CD4-positive, alpha-beta T cell treated with Interleukin-21 for 1 hour (primary cell): Measurements from ENCODE around the gene TMTC2.
A peak's percentile ranks its signal among the peaks of the same experiment; 100 is the strongest.

Experiments used
- DNase-seq: peaks from one replicate; pipeline ENCODE4 v3.0.0-alpha.2; 2020

The TMTC2 gene

DNA sequence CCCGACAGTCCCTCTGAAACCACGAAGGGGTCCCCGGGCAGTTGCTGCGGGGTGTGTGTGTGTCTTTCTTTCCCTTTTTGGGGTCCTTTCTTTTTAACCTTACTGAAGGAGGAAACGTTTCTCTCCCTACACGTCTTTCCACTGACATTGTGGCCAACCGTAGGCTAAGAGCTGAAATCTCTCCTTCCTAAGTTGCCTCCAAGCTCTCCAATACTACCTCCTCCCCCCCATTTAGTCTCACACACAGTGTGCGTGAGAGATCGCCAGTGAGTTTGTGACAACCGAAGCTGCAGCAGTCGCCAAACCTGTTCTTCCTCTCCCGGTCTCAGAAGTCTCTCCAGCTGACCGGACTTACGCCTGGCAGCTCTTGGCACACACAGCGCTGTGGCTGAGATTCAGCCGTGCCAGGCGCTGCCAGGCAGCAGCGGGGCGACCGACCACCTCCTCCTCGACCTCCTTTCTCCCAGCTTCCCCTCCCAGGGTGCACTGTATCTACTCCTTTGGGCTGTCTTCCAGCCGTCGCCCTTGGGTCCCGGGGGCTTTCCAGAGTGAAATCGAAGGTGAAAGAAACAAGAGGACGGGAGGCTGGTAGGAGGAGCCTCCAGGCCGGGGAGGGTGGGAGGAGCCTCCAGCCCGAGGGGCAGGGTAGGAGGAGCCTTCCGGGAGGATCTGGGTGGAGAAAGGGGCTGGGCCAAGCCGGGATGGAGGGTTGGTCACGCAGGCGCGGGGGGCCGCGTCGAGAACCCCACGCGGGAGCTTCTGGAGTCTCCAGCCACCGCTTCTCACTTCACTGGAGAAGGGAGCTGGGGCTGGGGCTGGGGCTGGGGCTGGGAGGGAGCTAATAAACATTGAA is at the start of gene TMTC2:
TMTC2 (plus strand) TSS at position 739 of the 853 bp plus-strand sequence.
- DNase-seq: peak; percentile 92

DNA sequence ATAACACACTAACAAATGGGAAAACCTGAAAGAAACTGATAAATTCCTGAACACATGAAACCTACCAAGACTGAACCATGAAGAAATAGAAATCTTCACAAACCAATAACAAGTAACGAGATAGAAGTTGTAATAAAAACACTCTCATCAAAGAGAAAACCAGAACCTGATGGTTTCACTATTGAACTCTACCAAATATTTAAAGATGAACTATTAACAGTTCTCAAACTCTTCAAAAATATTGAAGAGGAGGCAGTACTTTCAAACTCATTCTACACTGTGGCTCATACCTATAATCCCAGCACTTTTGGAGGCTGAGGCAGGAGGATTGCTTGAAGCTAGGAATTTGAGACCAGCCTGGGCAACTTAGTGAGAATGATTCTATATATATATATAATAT is 48.4 kb upstream of the TMTC2 start:
- DNase-seq: no peak

DNA sequence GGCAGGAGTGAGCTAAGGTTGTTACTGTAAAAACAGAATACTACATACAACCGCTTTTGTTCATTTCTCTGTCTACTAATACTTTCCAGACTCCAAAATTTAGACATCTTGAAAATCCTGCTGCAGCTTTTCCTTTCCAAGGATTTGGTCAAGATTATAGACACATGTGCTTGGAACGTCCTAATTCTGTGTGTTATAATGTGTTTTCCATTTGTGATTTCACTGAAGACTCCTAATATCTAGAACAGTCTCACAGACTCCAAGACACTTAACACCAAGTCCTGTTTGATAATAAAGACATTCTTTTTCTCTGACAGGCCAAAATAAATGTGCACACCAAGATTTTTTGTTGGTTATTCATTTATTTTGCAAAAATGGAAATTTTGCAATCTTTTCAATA is 41.8 kb upstream of the TMTC2 start:
- DNase-seq: no peak

DNA sequence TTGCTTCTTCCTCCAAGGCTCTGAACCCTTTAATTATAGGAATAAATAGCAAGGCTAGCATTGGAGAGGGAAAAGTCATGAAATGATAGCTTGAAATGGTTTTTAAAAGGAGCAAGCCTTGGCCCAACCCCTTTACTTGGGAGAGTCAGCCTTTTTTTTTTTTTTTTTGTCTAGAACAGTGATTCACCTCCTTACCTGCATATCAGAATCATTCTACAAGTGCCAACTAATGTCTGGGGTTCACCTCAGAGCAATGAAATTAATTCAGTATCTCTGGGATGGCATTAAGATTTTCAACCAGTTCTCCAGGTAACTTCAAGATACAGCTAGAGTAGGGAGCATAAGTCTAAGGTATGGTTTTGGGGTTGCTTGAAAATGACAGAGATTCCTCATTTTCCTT is 41.3 kb upstream of the TMTC2 start:
- no peak for DNase-seq

DNA sequence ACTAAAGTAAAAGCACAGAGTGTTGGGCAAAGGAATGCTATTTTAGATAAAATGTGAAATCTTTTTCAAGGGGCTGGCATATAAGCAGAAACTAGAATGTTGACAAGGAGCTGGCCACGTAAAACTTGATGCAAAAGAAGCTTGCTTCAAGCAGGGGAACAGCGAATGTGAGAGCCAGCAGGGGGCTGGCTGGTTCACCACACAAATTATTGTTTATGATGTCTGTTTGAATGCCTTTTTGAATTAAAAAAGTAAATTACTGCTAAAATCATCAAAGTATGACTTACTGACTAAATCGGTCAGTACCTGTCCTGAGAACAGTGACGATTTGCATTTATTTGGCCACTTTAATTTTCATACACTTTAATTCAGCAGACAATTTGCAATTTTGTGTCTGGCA is 38.9 kb upstream of the TMTC2 start:
- DNase-seq: no peak

DNA sequence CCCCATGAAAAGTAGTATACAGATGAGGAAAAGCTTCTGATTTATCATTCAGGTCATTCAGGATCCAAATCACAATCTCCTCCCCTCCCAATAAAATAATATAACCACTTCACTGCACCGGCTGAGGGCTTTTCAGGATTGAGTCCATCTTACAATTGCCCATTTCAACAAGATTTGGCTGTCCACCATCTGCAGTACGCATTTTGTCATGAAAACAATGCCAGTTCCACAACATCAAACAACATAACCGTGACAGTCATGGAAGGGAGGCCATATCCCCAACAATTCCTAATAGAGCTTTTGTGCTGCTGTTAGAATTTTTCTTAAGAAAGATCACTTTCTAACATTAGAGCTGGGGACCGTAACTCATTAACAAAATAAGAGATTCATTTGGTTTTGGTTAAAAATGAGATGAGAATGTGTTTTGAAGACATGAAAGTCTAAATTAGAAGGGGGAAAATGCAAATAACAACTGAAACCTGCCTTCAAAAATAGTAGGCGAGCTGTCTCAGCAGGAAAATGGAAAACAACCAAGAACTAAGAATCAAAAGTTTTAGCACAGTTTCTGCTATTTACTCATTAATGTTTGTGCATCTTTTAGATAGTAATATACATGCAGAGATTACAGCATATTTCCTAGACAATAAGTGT is 38.3 kb upstream of the TMTC2 start:
- DNase-seq: no peak

DNA sequence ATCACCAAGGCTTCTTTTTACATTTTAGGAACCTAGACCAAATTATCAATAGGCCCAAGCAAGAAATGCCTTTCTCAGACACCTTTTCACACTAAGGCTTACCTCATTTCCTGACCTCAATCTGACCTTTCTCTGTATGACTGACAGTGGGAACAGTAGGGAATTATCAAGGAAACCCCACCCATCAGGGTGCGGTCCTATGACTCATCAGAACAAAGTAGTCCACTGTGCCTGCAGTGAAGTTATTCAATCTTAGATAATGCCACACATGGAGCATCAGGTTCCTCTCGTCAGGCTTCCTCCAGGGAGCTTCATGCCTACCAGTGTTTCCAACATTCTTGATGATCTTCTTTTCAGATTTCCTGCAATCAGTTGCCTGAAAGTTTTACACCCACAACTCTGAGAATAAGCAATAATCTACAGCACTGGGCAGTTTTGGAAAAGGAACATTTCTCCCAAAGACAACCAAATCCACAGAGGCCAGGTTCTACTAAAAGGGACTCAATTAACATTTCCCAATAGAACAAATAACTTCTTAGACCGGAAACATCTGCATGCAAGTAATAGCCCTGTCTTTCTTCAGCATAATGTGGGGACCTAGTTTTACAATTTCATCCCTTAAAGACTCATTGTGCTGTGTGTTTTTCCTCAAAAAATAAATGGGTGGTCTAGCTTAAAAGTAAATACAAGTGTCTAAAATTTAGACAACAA is 35.9 kb upstream of the TMTC2 start:
- DNase-seq: peak; percentile 34

DNA sequence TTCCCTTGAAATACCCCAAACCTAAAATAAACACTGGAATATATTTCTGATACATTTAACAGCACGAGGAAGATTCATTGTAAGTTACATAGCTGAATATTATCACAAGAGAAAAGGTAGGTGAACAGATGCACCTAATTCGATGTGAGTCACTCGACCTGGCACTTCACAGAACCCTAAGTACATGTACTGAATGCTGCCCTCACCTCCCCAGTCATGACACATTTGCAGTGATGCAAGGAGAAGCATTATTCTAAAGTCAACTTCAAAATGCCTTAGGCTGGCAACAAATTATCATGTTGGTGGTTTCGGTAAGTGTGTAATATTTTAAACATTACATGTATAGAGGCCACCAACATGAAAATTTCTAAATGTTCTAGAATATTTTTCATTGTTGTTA is 35.2 kb upstream of the TMTC2 start:
- no peak for DNase-seq

DNA sequence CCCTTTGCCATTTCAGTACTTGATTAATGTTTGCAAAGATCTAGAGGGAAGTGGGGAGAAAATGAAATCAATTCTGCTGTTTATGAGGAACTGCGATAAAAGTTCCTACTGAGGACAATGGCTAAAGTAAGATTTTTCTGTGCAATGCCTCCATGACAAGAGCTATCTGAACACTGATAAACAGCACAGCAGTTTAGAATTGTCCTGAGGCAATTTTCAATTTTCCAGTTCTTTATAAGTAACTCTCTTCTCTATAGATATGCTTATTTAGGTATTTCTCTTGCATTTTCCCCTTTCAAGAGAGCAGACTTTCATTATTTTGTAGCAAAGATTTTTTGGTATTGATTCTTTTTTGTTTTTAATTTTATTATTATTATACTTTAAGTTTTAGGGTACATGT is 34.6 kb upstream of the TMTC2 start:
- DNase-seq: no peak

DNA sequence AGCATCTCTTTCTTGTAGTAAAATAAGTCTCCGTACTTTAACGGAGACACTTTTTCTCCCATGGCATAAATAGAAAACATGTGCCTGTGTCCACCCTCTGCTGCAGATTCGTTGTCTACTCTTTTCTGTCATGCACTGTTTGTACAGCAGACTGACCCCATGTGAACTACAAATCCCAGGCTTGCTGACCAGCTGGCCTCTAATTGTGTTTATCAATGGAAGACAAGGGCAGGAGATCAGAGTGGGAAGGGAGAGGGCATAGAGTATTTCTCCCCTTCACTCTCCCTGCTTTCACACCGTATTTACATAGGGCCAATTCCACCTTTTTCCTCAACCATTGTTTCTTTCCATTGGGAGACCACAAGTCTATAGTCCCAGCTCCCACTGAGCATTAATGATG is 31.0 kb upstream of the TMTC2 start:
- no peak for DNase-seq

DNA sequence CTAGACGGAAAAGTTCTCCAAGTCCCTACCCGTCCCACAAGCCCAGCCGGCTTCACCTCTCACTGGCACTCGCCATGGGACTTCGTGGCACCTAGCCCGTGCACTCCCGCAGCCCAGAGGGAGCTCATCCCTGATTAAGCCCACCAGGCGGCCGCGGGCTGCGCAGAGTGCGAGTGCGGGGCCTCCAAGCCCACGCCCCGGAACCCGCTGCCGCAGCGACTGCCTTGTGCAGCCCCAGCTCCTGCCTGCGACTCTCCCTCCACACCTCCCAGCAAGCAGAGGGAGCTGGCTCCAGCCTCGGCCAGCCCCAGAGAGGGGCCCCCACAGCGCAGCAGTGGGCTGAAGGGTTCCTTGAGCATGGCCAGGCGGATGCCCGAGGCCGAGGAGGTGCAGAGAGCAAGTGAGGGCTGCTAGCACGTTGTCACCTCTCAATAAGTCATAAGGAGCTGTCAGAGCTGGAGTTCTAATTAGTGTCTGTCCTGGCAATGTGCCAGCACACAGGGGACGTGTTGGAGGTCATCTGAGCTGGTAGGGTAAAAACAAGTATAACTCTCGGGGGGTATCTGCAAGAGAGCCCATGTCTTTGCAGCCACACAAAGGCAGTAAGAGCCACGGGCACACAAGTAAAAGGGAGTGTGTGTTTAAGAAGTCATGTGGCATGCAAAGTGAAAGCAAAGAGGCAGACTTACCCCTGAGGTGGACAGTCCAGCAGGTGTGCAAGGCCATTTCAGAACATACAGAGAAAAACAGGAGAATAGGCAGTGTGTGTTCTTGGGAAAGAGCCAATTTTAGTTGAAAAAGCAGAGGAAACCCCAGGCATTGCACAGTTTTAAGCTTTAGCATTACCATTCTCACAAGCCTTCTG is 27.1 kb upstream of the TMTC2 start:
- no peak for DNase-seq

DNA sequence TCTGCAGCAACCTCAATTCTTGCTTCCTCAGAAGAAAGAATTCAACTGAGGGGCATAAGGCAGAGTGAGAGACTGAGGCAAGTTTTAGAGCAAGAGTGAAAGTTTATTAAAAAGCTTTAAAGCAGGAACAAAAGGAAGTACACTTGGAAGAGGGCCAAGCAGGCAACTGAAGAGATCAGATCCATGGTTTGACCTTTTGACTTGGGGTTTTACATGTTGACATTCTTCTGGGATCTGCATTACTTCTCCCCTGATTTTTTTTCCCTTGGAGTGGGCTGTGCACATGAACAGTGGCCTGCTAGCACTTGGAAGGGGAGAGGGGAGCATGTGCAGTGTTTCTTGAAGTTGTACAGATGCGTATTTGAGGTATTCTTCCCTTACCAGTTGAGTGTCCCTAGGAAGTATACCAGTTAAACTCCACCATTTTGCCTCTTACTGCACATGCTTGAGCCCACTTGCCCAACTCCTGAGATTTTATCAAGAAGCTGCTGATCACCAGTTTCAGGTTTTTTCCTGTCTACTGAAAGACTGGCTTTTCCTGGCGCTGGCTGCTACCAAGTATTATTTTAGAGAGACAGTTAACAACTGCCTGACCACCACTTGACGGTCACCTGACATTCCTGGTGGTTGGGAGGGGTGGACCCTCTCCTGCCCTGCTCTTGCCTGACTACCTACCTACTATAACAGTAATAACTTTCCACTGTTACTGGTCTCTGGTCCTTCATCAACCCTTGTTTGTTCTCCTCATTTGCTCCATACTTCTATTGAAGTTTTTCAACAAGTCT is 26.0 kb upstream of the TMTC2 start:
- DNase-seq: no peak

DNA sequence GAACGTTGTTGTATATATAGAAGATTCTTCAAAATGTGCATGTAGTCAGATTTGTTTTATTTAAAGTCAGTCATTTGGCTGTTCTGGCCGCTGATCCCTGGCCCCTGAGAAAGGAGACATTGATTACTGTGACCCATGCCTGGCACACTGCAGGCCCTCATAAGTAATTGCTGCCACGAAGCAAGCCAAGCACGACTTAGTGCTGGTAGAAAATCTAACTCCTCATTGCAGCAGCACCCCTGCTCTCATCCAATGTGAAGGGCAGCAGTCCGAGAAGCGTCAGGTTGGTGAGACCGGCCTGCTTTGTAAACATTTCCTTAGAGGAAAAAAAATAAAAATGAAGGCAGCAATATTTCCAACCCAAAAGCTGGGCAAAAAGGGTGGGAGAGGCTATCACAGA is 22.8 kb upstream of the TMTC2 start:
- no peak for DNase-seq

DNA sequence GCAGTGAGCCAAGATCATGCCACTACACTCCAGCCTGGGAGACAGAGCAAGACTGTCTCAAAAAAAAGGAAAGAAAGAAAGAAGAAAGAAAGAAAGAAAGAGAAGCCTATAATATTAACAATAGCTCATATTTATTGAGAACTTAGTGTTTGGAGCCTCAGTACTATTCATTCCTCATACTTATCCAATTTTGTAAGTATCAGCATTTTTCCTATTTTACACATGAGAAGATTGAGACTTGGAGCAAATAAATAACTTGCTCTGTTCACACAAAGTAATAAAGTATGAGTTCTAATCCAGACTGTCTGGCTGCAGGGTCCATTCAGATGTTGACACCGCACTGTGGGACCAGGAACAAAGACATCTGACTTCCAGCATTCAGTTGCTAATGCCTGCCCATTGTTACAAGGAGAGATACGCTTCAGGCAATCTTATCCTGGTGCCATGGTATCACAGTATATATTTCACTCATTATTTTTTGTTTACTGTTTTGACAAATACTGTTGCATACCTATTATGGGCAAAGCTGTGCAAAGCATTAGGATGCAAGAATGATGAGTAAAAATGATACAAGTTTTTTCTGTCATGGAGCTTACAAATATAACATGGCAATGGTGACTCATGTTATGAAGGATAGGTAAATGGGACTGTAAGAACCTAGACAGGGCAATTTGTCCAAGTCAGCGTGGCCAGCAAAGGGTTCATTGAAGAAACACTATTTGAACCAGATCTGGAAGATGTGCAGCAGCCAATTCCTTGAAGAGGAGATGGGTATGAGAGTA is 21.4 kb upstream of the TMTC2 start:
- no peak for DNase-seq

DNA sequence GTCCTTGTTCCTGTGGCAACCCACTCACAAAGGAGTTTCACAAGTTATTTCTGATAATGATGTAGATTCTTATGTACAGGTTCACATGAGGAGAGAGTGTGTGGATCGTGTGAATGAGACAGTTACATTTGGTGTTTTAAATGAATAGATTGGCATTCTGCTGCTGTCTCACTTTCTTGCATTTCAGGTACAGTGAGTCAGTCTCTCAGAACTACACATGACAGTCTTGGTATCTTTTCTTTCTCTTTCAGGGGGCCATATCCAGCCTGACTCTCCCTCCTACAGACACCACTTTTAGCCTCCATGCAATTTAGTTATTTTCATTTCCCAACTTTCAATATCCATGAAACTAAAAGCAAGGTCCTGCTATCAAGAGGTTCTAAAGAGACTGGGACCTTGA is 19.9 kb upstream of the TMTC2 start:
- DNase-seq: no peak

DNA sequence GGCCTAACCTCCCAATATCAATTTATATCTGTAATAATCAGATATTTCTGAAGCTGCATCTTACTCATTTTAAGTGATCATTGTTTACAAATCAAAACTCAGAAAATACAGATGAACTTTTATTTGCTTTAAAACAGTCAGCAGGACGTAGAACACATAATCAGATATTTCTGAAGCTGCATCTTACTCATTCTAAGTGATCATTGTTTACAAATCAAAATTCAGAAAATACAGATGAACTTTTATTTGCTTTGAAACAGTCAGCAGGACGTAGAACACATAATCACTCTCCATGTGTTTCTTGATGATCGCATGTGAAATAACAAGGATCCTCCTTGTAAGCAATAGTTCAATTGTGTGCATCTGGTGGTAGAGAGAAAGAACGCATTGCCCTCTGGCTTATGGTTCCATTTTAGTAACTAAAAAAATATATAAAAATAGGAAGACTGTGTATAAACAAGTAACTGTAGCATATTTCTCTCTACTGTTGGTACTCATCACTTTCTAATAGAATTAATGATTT is 15.0 kb upstream of the TMTC2 start:
- DNase-seq: no peak

DNA sequence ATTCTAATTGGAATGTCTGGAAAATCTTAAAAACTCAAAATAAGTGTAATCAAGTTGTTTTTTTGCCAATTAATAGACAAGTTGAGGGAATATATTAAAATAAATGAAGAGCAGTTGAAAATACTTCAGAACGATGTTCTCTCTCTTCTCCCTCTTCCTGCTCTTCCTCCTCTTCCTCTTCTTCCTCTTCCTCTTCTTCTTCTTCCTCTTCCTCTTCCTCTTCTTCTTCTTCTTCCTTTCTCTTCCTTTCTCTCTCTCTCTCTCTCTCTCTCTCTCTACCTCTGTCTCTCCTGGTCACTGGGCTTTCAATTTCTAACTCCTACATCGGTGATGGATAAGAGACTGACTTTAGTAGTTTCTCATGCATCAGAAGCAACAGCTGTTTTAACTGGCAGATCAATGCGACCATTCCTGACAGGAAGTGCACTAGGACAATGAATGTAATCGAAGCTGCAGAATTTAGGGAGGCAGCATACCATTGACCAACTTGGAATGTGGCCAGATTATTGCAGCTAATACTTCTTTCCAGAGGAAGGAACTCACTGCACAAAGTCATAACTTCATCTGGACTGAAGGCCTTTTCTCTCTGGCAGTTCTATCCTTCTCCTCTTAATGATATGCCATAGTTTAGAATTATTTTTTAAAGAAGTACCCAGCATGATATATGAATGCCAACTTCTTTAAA is 13.8 kb upstream of the TMTC2 start:
- no peak for DNase-seq

DNA sequence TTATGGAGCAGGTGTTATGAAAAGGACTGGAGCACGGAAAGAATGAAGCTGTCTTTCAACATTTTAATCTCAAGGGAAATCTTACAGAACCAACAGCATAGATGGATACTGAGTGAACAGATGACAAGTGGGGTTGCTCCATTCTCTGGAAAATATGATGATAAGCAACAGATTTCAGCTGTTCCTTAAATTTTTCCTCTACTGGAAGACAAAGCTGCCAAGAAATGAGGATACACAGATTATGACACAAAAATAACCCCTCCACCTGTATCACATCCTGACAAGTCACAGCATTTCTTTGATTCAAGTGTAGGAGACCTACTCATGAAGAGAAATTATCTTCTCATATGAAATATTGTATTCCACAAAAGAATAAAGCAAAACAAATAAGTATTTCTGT is 13.0 kb upstream of the TMTC2 start:
- DNase-seq: no peak

DNA sequence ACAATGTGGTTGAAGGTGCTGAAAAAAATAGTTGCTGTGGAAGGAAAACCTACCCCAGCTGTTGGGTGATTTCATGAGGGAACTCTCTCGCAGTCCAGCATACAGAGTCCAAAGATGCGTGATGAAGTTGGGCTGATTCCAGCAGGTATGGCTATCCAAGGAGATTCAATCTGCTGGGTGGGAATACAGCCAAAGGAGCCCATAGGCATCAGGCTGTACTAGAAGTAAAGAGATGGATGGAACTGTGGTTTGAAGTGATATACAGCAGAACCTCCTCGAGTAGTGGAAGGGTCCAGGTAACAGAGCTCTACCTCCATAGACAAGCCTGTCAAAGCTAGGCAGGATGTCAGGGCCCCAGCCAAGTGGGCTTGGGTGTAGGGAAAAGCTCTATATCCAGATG is 11.5 kb upstream of the TMTC2 start:
- no peak for DNase-seq

DNA sequence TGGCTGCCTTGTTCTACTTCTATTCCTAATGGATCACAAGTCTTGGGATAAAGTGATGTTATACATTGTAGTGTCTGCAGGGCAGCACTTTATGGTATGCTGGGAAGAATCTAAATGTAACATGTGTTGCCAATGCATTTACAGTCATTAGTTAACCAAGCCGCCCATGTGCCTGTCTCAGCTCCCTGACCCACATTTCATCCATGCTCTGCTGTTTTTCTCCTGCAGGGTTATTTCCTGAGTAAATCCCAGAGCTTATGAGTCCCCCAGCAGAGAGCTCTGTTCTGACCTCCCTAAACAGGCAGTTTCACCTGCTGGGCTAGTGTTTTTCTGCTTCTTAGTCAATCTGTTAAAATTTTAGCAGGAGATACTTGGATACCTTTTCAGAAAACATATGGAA is 4.4 kb upstream of the TMTC2 start:
- DNase-seq: no peak
